Stimulated activated CD4-positive, alpha-beta T cell treated with anti-CD3 and anti-CD28 coated beads, TNF-alpha, amount 100 ng/mL, for 48 hours (primary cell): ENCODE results near the gene PLCL2.
"Not testable (repeated sequence)": the region's sequence is repeated elsewhere in the genome, so short reads cannot be mapped to it uniquely, and the experiment has no call there.

ENCODE experiments used
- DNase-seq, 3 donors: peaks; one replicate each; pipeline ENCODE4 v3.0.0-alpha.2; 2020; ENCODE audit warnings: low read depth in 3 of 3

PLCL2 gene

GRCh38 chr3:17119201-17120072 is 234.7 kb downstream of the PLCL2 start:
- DNase-seq = no peak

GRCh38 chr3:17120115-17120514 is 235.4 kb downstream of the PLCL2 start:
- DNase-seq = no peak

GRCh38 chr3:17121336-17121735 is 236.6 kb downstream of the PLCL2 start:
- no peak for DNase-seq

- DNase-seq = no peak
Observed at GRCh38 chr3:17122758-17123157, 238.0 kb downstream of the PLCL2 start.

GRCh38 chr3:17125738-17126442 is 241.1 kb downstream of the PLCL2 start:
- no peak for DNase-seq

- not testable (repeated sequence) for DNase-seq
Observed at GRCh38 chr3:17128671-17129070, 243.9 kb downstream of the PLCL2 start.

- DNase-seq = no peak
Observed at GRCh38 chr3:17129556-17129955, 244.8 kb downstream of the PLCL2 start.

- DNase-seq = no peak
Observed at GRCh38 chr3:17130956-17131355, 246.2 kb downstream of the PLCL2 start.

- no peak for DNase-seq
Observed at GRCh38 chr3:17132286-17133115, 247.7 kb downstream of the PLCL2 start.

- DNase-seq = no peak
Observed at GRCh38 chr3:17133632-17134545, 249.1 kb downstream of the PLCL2 start.

- DNase-seq = no peak
Observed at GRCh38 chr3:17135696-17136095, 250.9 kb downstream of the PLCL2 start.

GRCh38 chr3:17136136-17136721 is 251.5 kb downstream of the PLCL2 start:
- no peak for DNase-seq

- DNase-seq = no peak
Observed at GRCh38 chr3:17137321-17137826, 252.6 kb downstream of the PLCL2 start.

- no peak for DNase-seq
Observed at GRCh38 chr3:17138246-17139039, 253.7 kb downstream of the PLCL2 start.
